Peyer's patch (tissue), 4 donors: ENCODE results near the gene BBS9. TPM values are rescaled to one million over a fixed set of nuclear protein-coding genes. Genes with fewer than 3 reads are reported as not detected.

ENCODE experiments used
- DNase-seq, 3 donors: peaks; one replicate each; pipeline ENCODE4 v3.0.0-alpha.2; 2017 to 2019
- H3K27ac ChIP-seq, 4 donors: fragments of 200-600 bp; sonication (generic); one replicate each; pipeline ENCODE4 v1.5.1; 2016 to 2019
- H3K27me3 ChIP-seq, 2 donors: fragments of 200-600 bp; sonication (generic); one replicate each; pipeline ENCODE4 v1.5.1; 2019
- H3K36me3 ChIP-seq, 3 donors: fragments of 200-600 bp; sonication (generic); one replicate each; pipeline ENCODE4 v1.5.1; 2016 to 2019
- H3K4me1 ChIP-seq, 4 donors: fragments of 200-600 bp; sonication (generic); one replicate each; pipeline ENCODE4 v1.5.1; 2016 to 2019
- H3K4me3 ChIP-seq, 4 donors: fragments of 200-600 bp; sonication (generic); 1 replicate in 3 of 4; 2 replicates in 1 of 4; pipeline ENCODE4 v1.5.1; 2016 to 2019; ENCODE audit warnings: mild to moderate bottlenecking in 1 of 4
- H3K9me3 ChIP-seq, 4 donors: fragments of 200-600 bp; sonication (generic); one replicate each; pipeline ENCODE4 v1.5.1; 2016 to 2019; ENCODE audit warnings: mild to moderate bottlenecking in 1 of 4
- POLR2A ChIP-seq, 2 donors: fragments of 450-650 bp; IDR thresholded peaks; one replicate each; pipeline ENCODE4 v1.5.1; 2017; ENCODE audit warnings: antibody characterized with exemption in 2 of 2, mild to moderate bottlenecking in 2 of 2, moderate library complexity in 2 of 2
- total RNA-seq, 4 donors: library from RNA; depleted of rRNA; stranded (reverse); fragments of >200 nt; gene quantifications; one replicate each; pipeline ENCODE4 v1.1.0, GENCODE V29; 2016
- TF ChIP-seq, protein P1 (sequence below), 6 experiments: fragments of 450-650 bp in 4 of 6; fragments of 200-600 bp in 2 of 6; sonication (generic) in 1 of 6; IDR thresholded peaks; one replicate each; pipeline ENCODE4 v1.5.1; 2017 to 2019; ENCODE audit warnings: antibody characterized with exemption in 6 of 6, mild to moderate bottlenecking in 3 of 6, moderate library complexity in 1 of 6

Gene BBS9
- total RNA-seq, 4 donors from 2014 or later = 10.9 to 51.2 (median 19.4) TPM

DNA sequence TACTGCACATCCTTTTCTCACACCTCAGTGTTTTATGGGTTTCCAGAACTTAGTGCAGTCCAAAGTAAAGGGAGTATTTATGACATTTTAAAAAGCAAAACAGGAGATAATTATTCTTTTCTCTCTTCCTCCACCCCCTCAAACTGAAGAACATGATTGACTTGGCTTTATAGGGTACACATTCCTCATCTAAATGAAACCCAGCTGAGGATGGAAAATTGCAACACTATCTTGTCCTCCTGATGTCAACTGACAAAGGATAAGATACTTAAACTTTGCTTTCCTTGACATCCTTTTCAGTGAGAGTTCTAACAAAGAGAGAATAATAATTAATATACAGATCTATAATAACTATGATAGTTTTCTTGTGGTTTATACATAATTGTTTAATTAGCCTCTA lies 299.1 kb downstream of the BBS9 start:
- TF ChIP-seq POLR2A (IDR thresholded peaks at IDR 0.05) = no peak
- TF ChIP-seq, protein P1, sequence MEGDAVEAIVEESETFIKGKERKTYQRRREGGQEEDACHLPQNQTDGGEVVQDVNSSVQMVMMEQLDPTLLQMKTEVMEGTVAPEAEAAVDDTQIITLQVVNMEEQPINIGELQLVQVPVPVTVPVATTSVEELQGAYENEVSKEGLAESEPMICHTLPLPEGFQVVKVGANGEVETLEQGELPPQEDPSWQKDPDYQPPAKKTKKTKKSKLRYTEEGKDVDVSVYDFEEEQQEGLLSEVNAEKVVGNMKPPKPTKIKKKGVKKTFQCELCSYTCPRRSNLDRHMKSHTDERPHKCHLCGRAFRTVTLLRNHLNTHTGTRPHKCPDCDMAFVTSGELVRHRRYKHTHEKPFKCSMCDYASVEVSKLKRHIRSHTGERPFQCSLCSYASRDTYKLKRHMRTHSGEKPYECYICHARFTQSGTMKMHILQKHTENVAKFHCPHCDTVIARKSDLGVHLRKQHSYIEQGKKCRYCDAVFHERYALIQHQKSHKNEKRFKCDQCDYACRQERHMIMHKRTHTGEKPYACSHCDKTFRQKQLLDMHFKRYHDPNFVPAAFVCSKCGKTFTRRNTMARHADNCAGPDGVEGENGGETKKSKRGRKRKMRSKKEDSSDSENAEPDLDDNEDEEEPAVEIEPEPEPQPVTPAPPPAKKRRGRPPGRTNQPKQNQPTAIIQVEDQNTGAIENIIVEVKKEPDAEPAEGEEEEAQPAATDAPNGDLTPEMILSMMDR (IDR thresholded peaks at IDR 0.05) = no peak
- no peak for DNase-seq
- H3K27ac ChIP-seq = no peak overlapping the region
- no peaks in the 10 kb centered on the region for H3K27me3 ChIP-seq
- no peaks in the 10 kb centered on the region for H3K36me3 ChIP-seq
- H3K4me1 ChIP-seq = no peaks in the 10 kb centered on the region
- no peak overlapping the region for H3K4me3 ChIP-seq
- H3K9me3 ChIP-seq = no peaks in the 10 kb centered on the region

DNA sequence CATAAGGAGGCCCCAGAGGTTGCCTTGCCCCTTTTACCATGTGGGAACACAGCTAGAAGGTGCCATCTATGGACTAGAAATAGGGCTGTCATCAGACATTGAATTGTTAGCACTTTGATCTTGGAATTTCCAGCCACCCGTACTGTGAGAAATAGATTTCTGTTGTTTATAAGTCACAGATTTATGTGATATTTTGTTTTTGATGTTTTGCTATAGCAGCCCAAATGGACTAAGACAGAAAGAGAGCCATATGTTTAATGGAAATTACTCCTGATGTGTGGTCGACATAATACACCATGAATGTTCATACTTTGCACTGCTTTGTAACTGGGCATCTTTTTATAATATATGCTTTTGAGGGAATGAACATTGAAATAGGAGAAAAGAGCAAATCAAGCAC lies 302.2 kb downstream of the BBS9 start:
- no peak for DNase-seq

DNA sequence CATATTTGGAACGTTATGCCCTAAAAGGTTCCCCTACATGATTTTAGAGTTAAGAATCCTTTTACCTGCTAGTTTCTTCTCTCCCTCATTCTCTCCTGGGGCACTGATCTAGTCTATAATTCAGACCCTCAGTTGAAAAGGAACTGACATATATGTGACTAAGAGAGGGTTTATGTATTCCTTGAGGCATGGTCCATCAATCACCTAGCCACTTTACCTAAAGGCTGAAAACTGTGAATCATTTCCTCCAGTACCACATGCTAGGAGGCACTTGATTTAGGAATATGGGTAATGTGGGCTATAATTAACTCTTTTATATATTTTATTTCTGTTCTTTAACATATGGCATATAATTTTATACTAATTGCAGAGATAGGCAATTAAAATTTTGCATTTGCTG lies 303.5 kb downstream of the BBS9 start:
- Histone ChIP-seq H3K27me3 (no peaks in the 10 kb centered on the region), H3K4me3 (no peak overlapping the region), H3K36me3 (no peaks in the 10 kb centered on the region), H3K27ac (no peak overlapping the region), H3K9me3 (no peaks in the 10 kb centered on the region), H3K4me1 (no peaks in the 10 kb centered on the region)
- DNase-seq = no peak
- no peak for TF ChIP-seq POLR2A (IDR thresholded peaks at IDR 0.05)
- TF ChIP-seq, protein P1 (IDR thresholded peaks at IDR 0.05) = no peak

More for the DNA sequence above, 302.2 kb downstream of the BBS9 start:
- H3K27me3 ChIP-seq = no peaks in the 10 kb centered on the region
- no peaks in the 10 kb centered on the region for H3K36me3 ChIP-seq
- no peaks in the 10 kb centered on the region for H3K9me3 ChIP-seq
- no peak overlapping the region for H3K27ac ChIP-seq
- H3K4me1 ChIP-seq = no peaks in the 10 kb centered on the region
- no peak overlapping the region for H3K4me3 ChIP-seq
- TF ChIP-seq, protein P1 (IDR thresholded peaks at IDR 0.05) = no peak
- no peak for TF ChIP-seq POLR2A (IDR thresholded peaks at IDR 0.05)

DNA sequence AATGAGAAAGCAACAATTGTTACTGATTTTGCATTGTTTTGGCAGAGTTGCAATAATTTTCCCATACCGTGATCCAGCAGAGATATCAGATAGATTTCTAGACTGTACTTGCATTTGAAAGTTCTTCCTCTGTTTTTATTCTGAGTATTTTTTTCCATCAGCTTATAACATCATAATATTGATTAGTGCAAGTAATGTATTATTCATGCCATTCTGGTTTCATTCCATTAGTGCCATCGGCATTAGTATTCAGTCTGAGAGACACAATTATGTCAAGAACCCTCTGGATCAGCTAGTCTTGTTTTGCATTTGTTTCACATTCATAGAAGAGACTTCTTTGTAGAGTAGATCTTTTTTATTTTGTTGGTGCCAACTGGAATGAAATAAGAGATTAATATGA lies 304.0 kb downstream of the BBS9 start:
- Histone ChIP-seq H3K4me3 (no peak overlapping the region), H3K9me3 (no peaks in the 10 kb centered on the region), H3K4me1 (no peaks in the 10 kb centered on the region), H3K36me3 (no peaks in the 10 kb centered on the region), H3K27ac (no peak overlapping the region), H3K27me3 (no peaks in the 10 kb centered on the region)
- TF ChIP-seq, protein P1 (IDR thresholded peaks at IDR 0.05) = no peak
- no peak for TF ChIP-seq POLR2A (IDR thresholded peaks at IDR 0.05)
- no peak for DNase-seq

DNA sequence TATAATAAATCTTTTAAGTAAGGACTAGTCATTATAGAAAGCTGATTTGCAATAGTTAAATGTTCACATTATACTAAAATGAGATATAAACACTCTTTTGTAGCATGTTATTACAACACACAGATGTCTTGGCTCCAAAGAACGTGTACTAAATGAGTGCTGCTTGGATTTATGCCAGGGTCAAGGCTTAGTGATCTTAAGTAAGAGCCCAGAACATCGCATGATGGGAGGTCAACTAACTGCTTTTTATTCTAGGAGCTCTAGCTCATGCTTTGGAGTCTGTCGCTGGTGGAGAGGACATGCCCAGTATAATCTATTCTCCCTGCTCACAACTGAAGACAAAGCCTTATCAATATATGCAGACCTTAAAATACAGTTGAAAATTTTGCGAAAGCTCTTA lies 315.1 kb downstream of the BBS9 start:
- no peaks in the 10 kb centered on the region for H3K4me1 ChIP-seq
- no peaks in the 10 kb centered on the region for H3K36me3 ChIP-seq
- no peaks in the 10 kb centered on the region for H3K27me3 ChIP-seq
- H3K27ac ChIP-seq = no peak overlapping the region
- H3K4me3 ChIP-seq = no peak overlapping the region
- H3K9me3 ChIP-seq = no peaks in the 10 kb centered on the region
- no peak for DNase-seq
- TF ChIP-seq POLR2A (IDR thresholded peaks at IDR 0.05) = no peak
- TF ChIP-seq, protein P1 (IDR thresholded peaks at IDR 0.05) = no peak

DNA sequence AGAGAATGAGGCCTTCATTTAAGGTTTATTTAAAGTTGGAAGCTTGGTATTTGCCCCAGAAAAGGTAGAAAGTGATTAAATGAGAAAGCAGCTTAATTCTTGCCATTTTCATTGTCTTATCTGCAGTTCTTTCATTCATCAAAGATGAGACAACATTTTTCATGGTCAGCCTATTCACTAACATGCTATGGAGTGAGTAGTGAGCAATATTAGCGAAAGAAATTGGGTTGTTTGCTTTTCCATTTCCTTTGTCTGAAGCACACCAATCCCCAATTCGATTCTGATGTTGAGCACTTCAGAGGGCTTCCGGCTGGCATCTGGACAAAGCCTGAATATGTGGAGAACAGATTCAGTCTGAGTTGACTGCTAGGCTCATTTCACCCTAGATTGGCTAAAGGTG lies 317.2 kb downstream of the BBS9 start:
- no peaks in the 10 kb centered on the region for H3K27me3 ChIP-seq
- H3K36me3 ChIP-seq = no peaks in the 10 kb centered on the region
- no peak for DNase-seq
- no peaks in the 10 kb centered on the region for H3K9me3 ChIP-seq
- no peak overlapping the region for H3K27ac ChIP-seq
- H3K4me1 ChIP-seq = no peaks in the 10 kb centered on the region
- TF ChIP-seq, protein P1 (IDR thresholded peaks at IDR 0.05) = no peak
- TF ChIP-seq POLR2A (IDR thresholded peaks at IDR 0.05) = no peak
- no peak overlapping the region for H3K4me3 ChIP-seq
